Left ventricle myocardium inferior (tissue), 1 donor: ENCODE results near the gene CFAP74. TPM values are rescaled to one million over a fixed set of nuclear protein-coding genes. Genes with fewer than 3 reads are reported as not detected.

Experiments used
- DNase-seq: peaks from one replicate; pipeline ENCODE4 v3.0.0-alpha.2; 2020
- H3K27ac ChIP-seq: fragments of 200-600 bp; replicated peaks from 2 replicates; pipeline ENCODE4 v1.8.0; 2021
- H3K27me3 ChIP-seq: fragments of 200-600 bp; 2 replicates; pipeline ENCODE4 v1.8.0; 2021; ENCODE audit warnings: low read depth
- H3K36me3 ChIP-seq: fragments of 200-600 bp; 2 replicates; pipeline ENCODE4 v1.8.0; 2021
- H3K4me1 ChIP-seq: fragments of 200-600 bp; 2 replicates; pipeline ENCODE4 v1.8.0; 2021
- H3K4me3 ChIP-seq: fragments of 200-600 bp; 2 replicates; pipeline ENCODE4 v1.8.0; 2021; ENCODE audit warnings: mild to moderate bottlenecking, moderate library complexity
- H3K9me3 ChIP-seq: fragments of 200-600 bp; replicated peaks from 2 replicates; pipeline ENCODE4 v1.8.0; 2021
- intact Hi-C: fragments of 100-400 bp; cut with micrococcal nuclease; formaldehyde crosslinking; loops from one replicate; pipeline ENCODE4 v1.11.0; 2022
- total RNA-seq: library from RNA; stranded (reverse); fragmentation: NEBNext Ultra II Directional; extraction: Animal tissue kit (Norgen Biotek cat#: 25700); gene quantifications from one replicate; pipeline ENCODE4 v1.2.1, GENCODE V29; 2021
- TF ChIP-seq, protein P1 (sequence below): fragments of 200-600 bp; IDR thresholded peaks from 2 replicates; pipeline ENCODE4 v1.8.0; 2021; ENCODE audit warnings: antibody characterized with exemption, mild to moderate bottlenecking, borderline replicate concordance
- donor health status: DM: no; HTN: yes; CAD: no; lungs with severe emphysema.

Gene CFAP74
- total RNA-seq, 1 donor from 2014 or later = not detected

GRCh38 chr1:1926346-1926811 lies 77.2 kb downstream of the CFAP74 start:
- Histone ChIP-seq H3K36me3 (no peaks in the 10 kb centered on the region), H3K9me3 (no peaks in the 10 kb centered on the region), H3K4me1 (peaks cover 24% of the 10 kb centered on the region), H3K27me3 (no peaks in the 10 kb centered on the region), H3K27ac (no peak overlapping the region), H3K4me3 (no peak overlapping the region)
- TF ChIP-seq, protein P1, sequence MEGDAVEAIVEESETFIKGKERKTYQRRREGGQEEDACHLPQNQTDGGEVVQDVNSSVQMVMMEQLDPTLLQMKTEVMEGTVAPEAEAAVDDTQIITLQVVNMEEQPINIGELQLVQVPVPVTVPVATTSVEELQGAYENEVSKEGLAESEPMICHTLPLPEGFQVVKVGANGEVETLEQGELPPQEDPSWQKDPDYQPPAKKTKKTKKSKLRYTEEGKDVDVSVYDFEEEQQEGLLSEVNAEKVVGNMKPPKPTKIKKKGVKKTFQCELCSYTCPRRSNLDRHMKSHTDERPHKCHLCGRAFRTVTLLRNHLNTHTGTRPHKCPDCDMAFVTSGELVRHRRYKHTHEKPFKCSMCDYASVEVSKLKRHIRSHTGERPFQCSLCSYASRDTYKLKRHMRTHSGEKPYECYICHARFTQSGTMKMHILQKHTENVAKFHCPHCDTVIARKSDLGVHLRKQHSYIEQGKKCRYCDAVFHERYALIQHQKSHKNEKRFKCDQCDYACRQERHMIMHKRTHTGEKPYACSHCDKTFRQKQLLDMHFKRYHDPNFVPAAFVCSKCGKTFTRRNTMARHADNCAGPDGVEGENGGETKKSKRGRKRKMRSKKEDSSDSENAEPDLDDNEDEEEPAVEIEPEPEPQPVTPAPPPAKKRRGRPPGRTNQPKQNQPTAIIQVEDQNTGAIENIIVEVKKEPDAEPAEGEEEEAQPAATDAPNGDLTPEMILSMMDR = no peak
- intact Hi-C loops = no loop called here
- no peak for DNase-seq

GRCh38 chr1:1925437-1926345 lies 77.9 kb downstream of the CFAP74 start:
- Histone ChIP-seq H3K27me3 (no peaks in the 10 kb centered on the region), H3K36me3 (no peaks in the 10 kb centered on the region), H3K27ac (no peak overlapping the region), H3K4me3 (no peak overlapping the region), H3K9me3 (no peaks in the 10 kb centered on the region), H3K4me1 (peaks cover 24% of the 10 kb centered on the region)
- TF ChIP-seq, protein P1 = no peak
- no peak for DNase-seq
- intact Hi-C loops = no loop called here

- intact Hi-C loops = no loop called here
- no peaks in the 10 kb centered on the region for H3K9me3 ChIP-seq
- no peaks in the 10 kb centered on the region for H3K27me3 ChIP-seq
- TF ChIP-seq, protein P1 = no peak
- H3K4me1 ChIP-seq = peaks cover 26% of the 10 kb centered on the region
- no peak overlapping the region for H3K27ac ChIP-seq
- H3K4me3 ChIP-seq = no peak overlapping the region
- no peak for DNase-seq
- no peaks in the 10 kb centered on the region for H3K36me3 ChIP-seq
These were observed 78.7 kb downstream of the CFAP74 start for GRCh38 chr1:1924849-1925248.

- Histone ChIP-seq H3K4me1 (peaks cover 30% of the 10 kb centered on the region), H3K4me3 (no peak overlapping the region), H3K36me3 (no peaks in the 10 kb centered on the region), H3K27me3 (no peaks in the 10 kb centered on the region), H3K27ac (no peak overlapping the region), H3K9me3 (no peaks in the 10 kb centered on the region)
- DNase-seq = no peak
- intact Hi-C loops = no loop called here
- TF ChIP-seq, protein P1 = no peak
These were observed 79.2 kb downstream of the CFAP74 start for GRCh38 chr1:1924386-1924785.

DNA sequence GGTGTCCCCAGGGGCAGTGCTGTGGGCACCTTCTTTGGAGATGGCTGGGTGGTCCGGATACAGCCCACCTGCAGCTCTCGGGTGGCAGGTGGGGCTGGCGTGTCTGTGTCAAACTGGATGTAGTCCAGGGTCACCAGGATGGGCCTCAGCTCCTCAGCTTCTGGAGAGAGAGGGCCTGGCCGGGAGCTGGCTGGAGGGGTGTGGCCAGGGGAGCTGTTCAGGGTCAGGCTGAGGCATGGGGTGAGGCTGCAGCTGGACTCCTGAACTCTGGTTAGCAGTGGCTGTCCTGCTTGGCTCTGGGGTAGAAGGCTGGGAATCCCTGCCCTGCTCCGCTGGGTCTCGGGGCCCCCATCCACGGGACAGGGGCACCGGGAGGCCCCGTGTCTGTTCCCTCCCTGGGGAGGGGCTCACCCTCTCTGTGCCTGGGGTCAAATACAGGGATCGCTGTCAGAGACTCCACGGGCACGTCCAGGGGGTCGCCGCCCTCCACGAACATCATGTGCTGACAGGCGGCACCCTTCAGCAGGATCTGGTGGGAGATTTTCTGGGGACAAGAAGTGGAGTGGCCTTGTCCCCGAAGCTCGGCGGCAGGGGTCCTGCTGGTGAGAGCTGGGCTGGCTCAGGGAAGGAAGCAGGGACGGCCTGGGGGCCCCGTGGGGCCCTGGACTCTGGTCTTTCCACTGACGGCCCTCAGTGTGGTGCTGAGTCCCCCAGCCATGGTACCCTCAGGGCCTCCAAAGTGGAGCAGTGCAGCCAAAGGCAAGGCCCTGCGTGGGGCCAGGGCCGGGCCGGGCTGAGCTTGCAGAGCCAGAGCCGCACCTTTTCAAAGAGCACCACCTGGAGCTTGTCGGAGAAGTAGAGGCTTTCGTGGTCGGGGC lies 80.4 kb downstream of the CFAP74 start:
- Histone ChIP-seq H3K4me1 (peaks cover 34% of the 10 kb centered on the region), H3K36me3 (no peaks in the 10 kb centered on the region), H3K27ac (no peak overlapping the region), H3K9me3 (no peaks in the 10 kb centered on the region), H3K4me3 (no peak overlapping the region), H3K27me3 (no peaks in the 10 kb centered on the region)
- intact Hi-C loops = no loop called here
- TF ChIP-seq, protein P1 = no peak
- DNase-seq = no peak
